Activated CD8-positive, alpha-beta T cell treated with anti-CD3 and anti-CD28 coated beads for 36 hours (primary cell): Measurements from ENCODE around the gene MT3. TPM values are rescaled to one million over a fixed set of nuclear protein-coding genes. Genes with fewer than 3 reads are reported as not detected.
A peak's percentile ranks its signal among the peaks of the same experiment; 100 is the strongest.

Experiments
- ATAC-seq: fragments of 200-7000 bp; cut with Tn5 transposase; one replicate; pipeline ENCODE4 v1.10.0; 2021; ENCODE audit warnings: mild to moderate bottlenecking, moderate library complexity
- CTCF ChIA-PET: fragments of 350-600 bp; sonication (Branson Sonifier 250); formaldehyde crosslinking; loops from one replicate; lab custom pipeline; 2021; ENCODE audit warnings: antibody characterized with exemption; lab: Charles Lee
- POLR2A ChIA-PET: fragments of 350-600 bp; sonication (Branson Sonifier 250); formaldehyde crosslinking; loops from one replicate; lab custom pipeline; 2021; ENCODE audit warnings: antibody characterized with exemption; lab: Charles Lee
- DNase-seq: peaks from one replicate; pipeline ENCODE4 v3.0.0-alpha.2; 2020
- H3K27ac Mint-ChIP-seq: one replicate; pipeline ENCODE4 v1.8.0; 2021; ENCODE audit warnings: mild to moderate bottlenecking, mixed read lengths
- H3K27me3 Mint-ChIP-seq: one replicate; pipeline ENCODE4 v1.8.0; 2021; ENCODE audit warnings: mixed read lengths
- H3K36me3 Mint-ChIP-seq: one replicate; pipeline ENCODE4 v1.8.0; 2021; ENCODE audit warnings: low read depth, mixed read lengths
- H3K4me1 Mint-ChIP-seq: one replicate; pipeline ENCODE4 v1.8.0; 2021; ENCODE audit warnings: low read depth, mixed read lengths
- H3K4me3 Mint-ChIP-seq: one replicate; pipeline ENCODE4 v1.8.0; 2021; ENCODE audit warnings: mild to moderate bottlenecking, moderate library complexity, mixed read lengths
- H3K9me3 Mint-ChIP-seq: one replicate; pipeline ENCODE4 v1.8.0; 2021; ENCODE audit warnings: mixed read lengths
- CTCF ChIP-seq: fragments of 200-600 bp; IDR thresholded peaks from one replicate; pipeline ENCODE4 v1.8.0; 2022; ENCODE audit warnings: antibody characterized with exemption, mild to moderate bottlenecking
- intact Hi-C: fragments of 100-400 bp; cut with micrococcal nuclease; formaldehyde crosslinking; loops from one replicate; pipeline ENCODE4 v1.10.0; 2022
- total RNA-seq, 2 experiments: library from RNA; stranded (reverse); gene quantifications; one replicate each; pipeline ENCODE4 v1.2.3, GENCODE V29; 2021

Gene MT3
- total RNA-seq, 2 experiments from 2014 or later: 30.7 to 33.6 TPM

GRCh38 chr16:56547949-56548567 is 41.3 kb upstream of the MT3 start:
- Mint-ChIP-seq H3K27ac (no peak overlapping the region), H3K36me3 (no peaks in the 10 kb centered on the region), H3K9me3 (no peaks in the 10 kb centered on the region), H3K4me1 (peaks cover 11% of the 10 kb centered on the region), H3K4me3 (no peak overlapping the region), H3K27me3 (no peaks in the 10 kb centered on the region)
- ChIA-PET POLR2A (interaction anchor here (0.5 to 1.3 kb wide), 2 partner anchors 28 to 67 kb away, joined by 3 read pairs; partner anchors contain the start of gene BBS2), CTCF (interaction anchor here (0.9 to 1.6 kb wide), 2 partner anchors 31 to 34 kb away, joined by 4 read pairs; no protein-coding TSS in a partner anchor)
- ATAC-seq (no peak), DNase-seq (no peak)
- intact Hi-C loops: no loop called here
- TF ChIP-seq CTCF: no peak

DNA sequence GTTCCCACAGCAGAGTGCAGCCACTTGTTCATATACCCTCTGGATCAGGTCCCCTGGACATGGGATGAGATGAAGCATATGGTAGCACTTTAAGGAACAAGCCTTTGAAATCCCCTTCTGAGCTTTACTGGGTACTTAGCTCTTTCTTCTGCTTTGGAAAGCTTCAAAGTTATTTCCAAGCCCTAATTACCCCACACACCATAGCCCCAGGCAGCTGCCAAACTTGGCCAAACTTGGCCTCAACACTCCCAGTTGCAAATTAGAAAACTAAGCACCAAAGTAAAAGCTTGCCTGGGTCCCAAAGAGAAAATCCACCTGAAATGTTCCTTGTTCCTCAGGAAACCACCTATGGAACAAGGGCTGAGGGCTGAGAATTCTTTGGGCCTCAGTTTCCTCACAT is 40.2 kb upstream of the MT3 start:
- no peak for TF ChIP-seq CTCF
- DNase-seq (no peak), ATAC-seq (no peak)
- Mint-ChIP-seq H3K27ac (no peak overlapping the region), H3K4me1 (peaks cover 11% of the 10 kb centered on the region), H3K27me3 (peaks cover 6% of the 10 kb centered on the region), H3K36me3 (no peaks in the 10 kb centered on the region), H3K4me3 (no peak overlapping the region), H3K9me3 (no peaks in the 10 kb centered on the region)
- ChIA-PET POLR2A (interaction anchor here (1.3 kb wide), 1 partner anchor 29 kb away, joined by 3 read pairs; the partner anchor contains the start of gene BBS2), CTCF (interaction anchor here (0.5 kb wide), 1 partner anchor 12 kb away, joined by 3 read pairs; no protein-coding TSS in a partner anchor)
- intact Hi-C loops: no loop called here

GRCh38 chr16:56549744-56550385 is 39.5 kb upstream of the MT3 start:
- intact Hi-C loops: no loop called here
- DNase-seq (peak; percentile 35), ATAC-seq (peak; percentile 66)
- ChIA-PET POLR2A (interaction anchor here (1.3 kb wide), 1 partner anchor 30 kb away, joined by 3 read pairs; the partner anchor contains the start of gene BBS2), CTCF (interaction anchor here (0.5 kb wide), 1 partner anchor 11 kb away, joined by 3 read pairs; no protein-coding TSS in a partner anchor)
- H3K27ac Mint-ChIP-seq: no peak overlapping the region
- H3K4me3 Mint-ChIP-seq: no peak overlapping the region
- no peaks in the 10 kb centered on the region for H3K9me3 Mint-ChIP-seq
- H3K27me3 Mint-ChIP-seq: peaks cover 6% of the 10 kb centered on the region
- peaks cover 11% of the 10 kb centered on the region for H3K4me1 Mint-ChIP-seq
- no peaks in the 10 kb centered on the region for H3K36me3 Mint-ChIP-seq
- TF ChIP-seq CTCF: no peak

- peaks cover 8% of the 10 kb centered on the region for H3K27me3 Mint-ChIP-seq
- ATAC-seq (no peak), DNase-seq (no peak)
- H3K27ac Mint-ChIP-seq: no peak overlapping the region
- no peak overlapping the region for H3K4me3 Mint-ChIP-seq
- no peaks in the 10 kb centered on the region for H3K36me3 Mint-ChIP-seq
- H3K9me3 Mint-ChIP-seq: no peaks in the 10 kb centered on the region
- CTCF ChIA-PET: interaction anchor here (1.6 kb wide), 1 partner anchor 26 kb away, joined by 6 read pairs; no protein-coding TSS in a partner anchor
- peaks cover 9% of the 10 kb centered on the region for H3K4me1 Mint-ChIP-seq
- TF ChIP-seq CTCF: no peak
- intact Hi-C loops: no loop called here
- POLR2A ChIA-PET: interaction anchor here (0.6 kb wide), 1 partner anchor 169 kb away, joined by 3 read pairs; no protein-coding TSS in a partner anchor
Observed at GRCh38 chr16:56551796-56552738, 37.3 kb upstream of the MT3 start.
